ENCODE results near the gene CFAP299. TPM values are rescaled to one million over a fixed set of nuclear protein-coding genes. Genes with fewer than 3 reads are reported as not detected.

The CFAP299 gene
- total and polyA plus RNA-seq, 2 experiments from 2014 or later: not detected

GRCh38 chr4:80362578-80363181 lies 27.1 kb downstream of the CFAP299 start:
- DNase-seq (ENCODE audit: low spot score): peak; percentile 73
- no peaks in the 10 kb centered on the region for H3K9me2 ChIP-seq (replicated peaks; ENCODE audit: insufficient read depth)
- TF ChIP-seq EZH2 (IDR thresholded peaks at IDR 0.05; ENCODE audit: borderline replicate concordance) (no peak), CTCF (IDR thresholded peaks at IDR 0.05; ENCODE audit: poor library complexity) (peak; percentile 83)
- H3K27me3 ChIP-seq: peaks cover 6% of the 10 kb centered on the region
- no peaks in the 10 kb centered on the region for H3K36me3 ChIP-seq (replicated peaks; ENCODE audit: insufficient read depth, low read depth)
- H4K20me1 ChIP-seq (ENCODE audit: insufficient read depth, poor library complexity, severe bottlenecking): no peaks in the 10 kb centered on the region
- no peak overlapping the region for H3K4me3 ChIP-seq
- 3% methylated on average over 4 of the region's 4 CpGs for WGBS (ENCODE audit: low lambda C conversion rate, missing lambda C conversion rate)
- no peak overlapping the region for H2AFZ ChIP-seq
- no peaks in the 10 kb centered on the region for H3K4me1 ChIP-seq (ENCODE audit: insufficient read depth)
- H3K27ac ChIP-seq: no peak overlapping the region
- H3K9me3 ChIP-seq (ENCODE audit: low read depth): no peaks in the 10 kb centered on the region
- H3K4me2 ChIP-seq: no peak overlapping the region
- no peaks in the 10 kb centered on the region for H3K79me2 ChIP-seq

- H3K79me2 ChIP-seq: no peaks in the 10 kb centered on the region
- peak; percentile 75 for DNase-seq (ENCODE audit: low spot score)
- WGBS (ENCODE audit: low lambda C conversion rate, missing lambda C conversion rate): 84% methylated on average over 1 of the region's 1 CpG
- H3K9me3 ChIP-seq (ENCODE audit: low read depth): no peaks in the 10 kb centered on the region
- H4K20me1 ChIP-seq (ENCODE audit: insufficient read depth, poor library complexity, severe bottlenecking): no peaks in the 10 kb centered on the region
- H3K27ac ChIP-seq: no peak overlapping the region
- H3K27me3 ChIP-seq: no peaks in the 10 kb centered on the region
- no peaks in the 10 kb centered on the region for H3K4me1 ChIP-seq (ENCODE audit: insufficient read depth)
- no peaks in the 10 kb centered on the region for H3K36me3 ChIP-seq (replicated peaks; ENCODE audit: insufficient read depth, low read depth)
- H3K4me3 ChIP-seq: no peak overlapping the region
- no peak for TF ChIP-seq EZH2phosphoT487 (IDR thresholded peaks at IDR 0.05; ENCODE audit: low read depth, severe bottlenecking, unreplicated experiment)
- peak; percentile 74 for TF ChIP-seq CTCF (IDR thresholded peaks at IDR 0.05; ENCODE audit: poor library complexity)
- H3K4me2 ChIP-seq: no peak overlapping the region
- no peaks in the 10 kb centered on the region for H3K9me2 ChIP-seq (replicated peaks; ENCODE audit: insufficient read depth)
- no peak overlapping the region for H2AFZ ChIP-seq
Observed at GRCh38 chr4:80365928-80366327, 30.4 kb downstream of the CFAP299 start.

GRCh38 chr4:80367737-80368136 lies 32.2 kb downstream of the CFAP299 start:
- Histone ChIP-seq H3K79me2 (no peaks in the 10 kb centered on the region), H3K36me3 (replicated peaks; ENCODE audit: insufficient read depth, low read depth) (no peaks in the 10 kb centered on the region), H3K4me1 (ENCODE audit: insufficient read depth) (no peaks in the 10 kb centered on the region), H3K27me3 (no peaks in the 10 kb centered on the region), H3K27ac (no peak overlapping the region), H3K9me2 (replicated peaks; ENCODE audit: insufficient read depth) (no peaks in the 10 kb centered on the region), H4K20me1 (ENCODE audit: insufficient read depth, poor library complexity, severe bottlenecking) (no peaks in the 10 kb centered on the region), H3K9me3 (ENCODE audit: low read depth) (no peaks in the 10 kb centered on the region), H3K4me3 (no peak overlapping the region), H2AFZ (no peak overlapping the region), H3K4me2 (no peak overlapping the region)
- TF ChIP-seq CTCF (IDR thresholded peaks at IDR 0.05; ENCODE audit: poor library complexity) (no peak), EZH2 (IDR thresholded peaks at IDR 0.05; ENCODE audit: borderline replicate concordance) (no peak), EZH2phosphoT487 (IDR thresholded peaks at IDR 0.05; ENCODE audit: low read depth, severe bottlenecking, unreplicated experiment) (no peak)
- 88% methylated on average over 2 of the region's 2 CpGs for WGBS (ENCODE audit: low lambda C conversion rate, missing lambda C conversion rate)
- DNase-seq (ENCODE audit: low spot score): no peak

- Histone ChIP-seq H3K27ac (no peak overlapping the region), H3K4me3 (no peak overlapping the region), H3K27me3 (no peaks in the 10 kb centered on the region), H4K20me1 (ENCODE audit: insufficient read depth, poor library complexity, severe bottlenecking) (no peaks in the 10 kb centered on the region), H3K36me3 (replicated peaks; ENCODE audit: insufficient read depth, low read depth) (no peaks in the 10 kb centered on the region), H3K9me2 (replicated peaks; ENCODE audit: insufficient read depth) (no peaks in the 10 kb centered on the region), H3K4me2 (no peak overlapping the region), H2AFZ (no peak overlapping the region), H3K4me1 (ENCODE audit: insufficient read depth) (no peaks in the 10 kb centered on the region), H3K79me2 (no peaks in the 10 kb centered on the region), H3K9me3 (ENCODE audit: low read depth) (no peaks in the 10 kb centered on the region)
- WGBS (ENCODE audit: low lambda C conversion rate, missing lambda C conversion rate): 86% methylated on average over 3 of the region's 3 CpGs
- TF ChIP-seq CTCF (IDR thresholded peaks at IDR 0.05; ENCODE audit: poor library complexity) (no peak), EZH2phosphoT487 (IDR thresholded peaks at IDR 0.05; ENCODE audit: low read depth, severe bottlenecking, unreplicated experiment) (no peak), EZH2 (IDR thresholded peaks at IDR 0.05; ENCODE audit: borderline replicate concordance) (no peak)
- no peak for DNase-seq (ENCODE audit: low spot score)
Observed at GRCh38 chr4:80370635-80371034, 35.1 kb downstream of the CFAP299 start.
